Renal cortex interstitium (tissue), 11 donors: ENCODE measurements around the gene SLAMF8. TPM values are rescaled to one million over a fixed set of nuclear protein-coding genes. Genes with fewer than 3 reads are reported as not detected.
A peak's percentile ranks its signal among the peaks of the same experiment; 100 is the strongest.

Experiments used
- DNase-seq, 11 donors: peaks; one replicate each; pipeline ENCODE4 v3.0.0-alpha.2; 2013; ENCODE audit warnings: low read depth in 9 of 11, low spot score in 4 of 11; ENCODE audit errors: extremely low read depth in 1 of 11
- polyA plus RNA-seq, 3 donors: library from polyadenylated mRNA; unstranded; fragments of 120-200 nt; gene quantifications; one replicate each; pipeline ENCODE4 v1.2.1, GENCODE V29; 2013; ENCODE audit not compliant: insufficient read length in 3 of 3

SLAMF8 gene
- polyA plus RNA-seq, 3 donors, result 0.65 to 0.96 (median 0.91) TPM

DNA sequence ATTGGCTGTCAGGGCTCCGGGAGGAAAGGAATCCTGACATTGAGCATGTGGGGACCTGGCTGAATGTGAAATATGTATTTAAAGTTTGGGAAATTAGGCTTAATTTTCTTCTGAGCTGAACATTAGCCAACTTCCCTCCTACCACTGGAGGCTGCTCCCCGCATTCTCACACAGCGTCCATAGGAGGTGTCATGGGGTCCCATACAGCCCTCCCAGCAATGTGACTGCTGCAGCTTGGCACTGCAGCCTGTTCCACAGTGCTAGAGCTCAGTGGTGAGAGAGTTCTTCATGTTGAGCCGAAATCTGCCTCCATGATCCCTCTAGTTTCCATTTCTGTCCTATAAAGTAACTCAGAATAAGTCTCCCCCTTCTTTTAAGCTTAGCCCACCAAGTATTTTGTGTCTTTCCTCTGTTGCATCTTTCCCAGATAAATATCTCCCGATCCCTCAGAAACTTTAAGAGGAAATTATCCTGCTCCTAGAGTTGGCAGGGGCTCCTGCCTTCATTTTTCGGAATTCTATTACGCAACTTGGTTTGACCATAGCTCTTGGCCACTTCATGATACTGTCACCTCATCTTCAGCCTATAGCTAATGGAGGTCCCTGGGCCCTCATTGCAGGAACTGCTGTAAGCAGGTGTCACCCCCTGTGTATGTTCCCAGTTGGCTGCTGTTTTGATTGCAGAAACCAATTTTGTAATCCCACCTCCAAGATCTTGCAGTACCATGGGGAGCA lies 22.6 kb upstream of the SLAMF8 start:
- no peak for DNase-seq

DNA sequence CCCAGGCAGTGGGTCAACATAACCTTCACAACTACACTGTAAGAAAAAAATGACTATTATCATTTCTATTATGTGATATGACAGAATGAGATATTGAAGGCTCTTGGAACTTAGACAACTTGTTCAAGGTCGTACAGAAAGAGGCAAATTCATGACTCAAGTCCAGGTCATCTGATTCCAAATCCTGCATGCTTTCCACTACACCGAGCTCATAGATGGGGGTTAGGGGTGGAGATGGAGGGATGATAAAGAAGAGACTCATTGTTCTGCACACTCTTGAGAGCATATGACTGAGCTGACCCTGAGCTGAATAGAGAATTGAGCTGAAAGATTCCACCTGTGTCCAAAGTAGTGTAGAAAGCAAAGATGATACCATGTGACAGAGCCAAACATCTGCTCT lies 21.7 kb upstream of the SLAMF8 start:
- DNase-seq, result no peak

DNA sequence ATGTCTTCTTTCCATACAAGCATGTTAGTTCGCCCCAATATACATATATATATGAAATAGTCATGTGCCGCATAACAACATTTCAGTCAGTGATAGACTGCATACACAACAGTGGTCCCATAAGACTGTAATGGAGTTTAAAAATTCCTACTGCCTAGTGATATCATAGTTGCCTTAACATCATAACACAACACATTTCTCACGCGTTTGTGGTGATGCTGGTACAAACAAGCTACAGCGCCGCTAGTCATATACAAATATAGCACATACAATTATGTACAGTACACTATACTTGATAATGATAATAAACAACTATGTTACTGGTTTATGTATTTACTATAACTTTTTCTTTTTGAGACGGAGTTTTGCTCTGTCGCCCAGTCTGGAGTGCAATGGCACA lies 10.7 kb upstream of the SLAMF8 start:
- DNase-seq, result no peak

DNA sequence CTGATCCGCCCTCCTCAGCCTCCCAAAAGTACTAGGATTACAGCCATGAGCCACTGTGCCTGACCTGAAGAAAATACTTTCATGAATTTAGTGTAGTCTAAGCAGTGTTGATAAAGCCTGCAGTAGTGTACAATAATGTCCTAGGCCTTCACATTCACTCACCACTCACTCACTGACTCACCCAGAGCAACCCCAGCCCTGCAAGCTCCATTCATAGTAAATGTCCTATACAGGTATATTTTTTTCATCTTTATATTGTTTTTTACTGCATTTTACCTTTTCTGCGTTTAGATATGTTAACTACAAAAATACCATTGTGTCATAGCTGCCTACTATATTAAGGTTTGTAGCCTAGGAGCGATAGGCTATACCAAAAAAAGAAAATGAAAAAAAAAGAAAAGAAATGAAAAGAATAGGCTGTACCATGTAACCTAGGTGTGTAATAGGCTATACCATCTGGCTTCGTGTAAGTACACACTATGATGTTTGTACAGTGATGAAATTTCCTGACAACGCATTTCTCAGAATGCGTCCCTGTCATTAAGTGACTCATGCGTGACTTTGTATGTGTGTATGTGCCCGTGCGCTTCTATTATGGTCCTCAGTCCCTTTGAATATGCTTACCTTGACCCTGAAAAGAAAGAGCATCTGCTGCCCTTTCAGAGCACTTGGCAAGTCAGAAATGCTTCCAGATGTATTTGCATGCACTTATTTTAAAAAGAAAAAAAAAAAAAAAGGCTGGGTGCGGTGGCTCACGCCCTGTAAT lies 9.2 kb upstream of the SLAMF8 start:
- peak in 1 of 11 donors; percentile 21 for DNase-seq

DNA sequence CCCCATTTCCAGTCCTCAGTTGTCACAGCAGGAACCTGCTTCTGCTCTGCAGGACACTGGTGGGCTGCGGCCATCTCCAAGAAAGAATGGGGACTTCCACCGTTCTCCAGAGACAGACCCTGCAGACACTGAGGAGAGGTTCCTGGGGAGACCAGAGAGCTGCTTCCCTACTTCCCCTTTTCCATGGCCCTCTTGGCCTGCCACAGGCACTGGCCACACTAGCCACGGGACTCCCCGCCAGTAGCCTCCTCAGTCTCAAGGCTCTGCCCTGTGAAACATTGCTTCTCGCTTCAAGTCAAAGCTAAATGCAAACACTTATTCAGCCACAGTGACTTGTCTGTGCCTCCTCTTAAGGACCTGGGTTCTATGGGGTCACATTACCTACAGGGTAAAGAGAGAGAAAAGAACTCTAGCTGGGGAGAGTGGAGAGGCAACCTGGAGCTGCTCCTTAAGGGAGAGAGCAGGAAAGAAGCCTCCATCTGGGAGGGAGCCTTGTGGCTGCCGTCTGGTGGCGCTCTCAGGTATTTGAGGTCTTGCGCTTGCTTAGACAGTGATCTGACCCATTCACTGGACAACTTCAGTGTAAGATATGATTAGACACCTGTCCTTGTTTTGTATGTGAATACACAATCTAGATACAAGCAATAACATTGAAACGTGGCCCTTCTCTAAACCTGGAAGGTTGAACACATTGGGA lies 5.4 kb upstream of the SLAMF8 start:
- DNase-seq, result no peak

DNA sequence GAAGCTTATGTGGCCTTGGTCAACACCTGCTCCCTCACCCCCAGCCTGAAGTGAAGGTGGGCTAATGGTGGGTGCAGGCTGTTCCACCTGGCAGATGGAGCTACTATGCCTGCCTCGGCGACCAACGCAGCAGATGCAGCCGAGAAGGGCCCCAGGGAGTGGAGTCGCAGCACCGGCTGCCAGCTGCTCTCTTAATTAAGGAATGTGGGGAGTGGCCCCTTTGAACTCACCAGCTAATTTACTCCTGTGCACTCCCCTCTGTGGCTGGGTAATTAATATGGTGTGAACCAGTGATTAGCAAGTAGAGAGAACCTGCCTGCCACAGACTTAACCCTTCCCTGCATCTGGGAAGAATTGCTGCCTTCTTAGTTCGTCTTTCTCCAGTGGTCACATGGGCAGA lies 3.3 kb upstream of the SLAMF8 start:
- DNase-seq, result peak in 6 of 11 donors; percentile 10 to 70 (median 41)

DNA sequence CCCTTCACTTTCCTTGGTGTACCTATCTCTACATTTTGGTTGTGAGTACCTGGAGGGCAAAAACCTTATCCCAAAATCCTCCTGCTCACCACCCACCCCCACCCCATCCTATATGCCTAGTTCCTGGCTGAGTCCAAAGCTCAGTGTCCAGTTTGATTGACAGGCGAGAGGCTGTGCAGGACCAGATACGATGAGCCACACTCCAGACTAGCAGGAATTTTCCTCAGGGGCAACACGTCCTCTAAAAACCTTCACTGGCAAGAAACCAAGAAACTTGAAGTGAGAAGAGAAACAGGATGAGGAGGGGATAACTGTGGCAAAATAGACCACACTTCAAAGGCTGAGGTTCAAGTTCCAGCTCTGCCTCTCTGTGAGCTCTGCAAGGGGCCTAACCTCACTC lies 1.1 kb upstream of the SLAMF8 start:
- DNase-seq, result no peak

DNA sequence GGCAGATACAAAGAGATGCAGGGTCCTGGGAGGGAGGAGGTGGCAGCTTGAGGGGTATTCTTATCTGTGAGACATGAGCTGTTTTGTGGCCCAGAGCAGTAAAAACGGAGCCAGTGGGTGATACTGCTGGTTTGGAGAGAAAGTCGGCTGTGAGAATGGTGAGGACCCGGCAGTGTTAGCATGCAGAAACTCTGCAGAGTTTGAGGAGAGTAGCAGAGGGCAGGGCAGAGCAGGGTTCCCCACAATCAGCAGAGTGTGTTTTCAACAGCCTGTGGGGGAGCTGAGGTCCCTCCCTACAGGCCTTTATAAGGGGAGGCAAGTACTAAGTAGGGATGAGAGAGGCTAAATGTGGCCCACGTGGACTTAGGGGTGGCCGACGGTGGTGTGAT lies 423 bp downstream of the SLAMF8 start:
- no peak for DNase-seq

DNA sequence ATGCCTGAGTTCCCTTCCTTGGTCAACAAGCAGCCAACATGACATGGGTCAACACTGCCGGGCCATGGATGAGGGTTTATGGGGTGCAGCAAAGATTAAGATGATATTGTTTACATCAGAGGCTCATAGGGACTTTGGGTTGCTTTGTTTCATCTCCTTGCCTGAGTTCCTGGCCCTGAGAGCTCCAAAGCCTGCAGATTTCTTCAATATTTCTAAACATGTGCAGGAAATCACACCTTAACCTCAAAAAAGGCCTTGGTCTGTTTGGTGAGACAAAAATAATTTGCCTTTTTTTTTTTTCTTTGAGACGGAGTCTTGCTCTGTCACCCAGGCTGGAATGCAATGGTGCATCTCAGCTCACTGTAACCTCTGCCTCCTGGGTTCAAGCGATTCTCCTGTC lies 876 bp downstream of the SLAMF8 start:
- no peak for DNase-seq

DNA sequence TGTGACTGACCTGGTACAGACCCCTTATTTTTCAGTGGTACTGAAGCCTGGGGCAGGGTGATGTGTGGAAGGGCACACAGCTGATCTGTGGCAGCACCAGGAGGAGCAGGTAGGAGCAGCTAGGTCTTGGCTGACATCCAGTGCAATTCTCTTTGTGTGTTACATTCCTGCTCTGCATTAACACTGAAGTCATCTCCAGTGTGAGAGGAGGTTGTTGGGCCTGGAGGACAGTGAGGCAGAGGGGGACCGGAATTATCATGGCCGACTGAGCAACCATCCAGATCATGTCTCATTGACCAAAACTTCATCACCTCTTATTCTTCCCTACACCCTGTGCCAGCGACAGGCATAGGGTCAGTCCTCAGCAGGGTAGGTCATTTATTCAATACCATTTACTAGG lies 1.5 kb downstream of the SLAMF8 start:
- no peak for DNase-seq

DNA sequence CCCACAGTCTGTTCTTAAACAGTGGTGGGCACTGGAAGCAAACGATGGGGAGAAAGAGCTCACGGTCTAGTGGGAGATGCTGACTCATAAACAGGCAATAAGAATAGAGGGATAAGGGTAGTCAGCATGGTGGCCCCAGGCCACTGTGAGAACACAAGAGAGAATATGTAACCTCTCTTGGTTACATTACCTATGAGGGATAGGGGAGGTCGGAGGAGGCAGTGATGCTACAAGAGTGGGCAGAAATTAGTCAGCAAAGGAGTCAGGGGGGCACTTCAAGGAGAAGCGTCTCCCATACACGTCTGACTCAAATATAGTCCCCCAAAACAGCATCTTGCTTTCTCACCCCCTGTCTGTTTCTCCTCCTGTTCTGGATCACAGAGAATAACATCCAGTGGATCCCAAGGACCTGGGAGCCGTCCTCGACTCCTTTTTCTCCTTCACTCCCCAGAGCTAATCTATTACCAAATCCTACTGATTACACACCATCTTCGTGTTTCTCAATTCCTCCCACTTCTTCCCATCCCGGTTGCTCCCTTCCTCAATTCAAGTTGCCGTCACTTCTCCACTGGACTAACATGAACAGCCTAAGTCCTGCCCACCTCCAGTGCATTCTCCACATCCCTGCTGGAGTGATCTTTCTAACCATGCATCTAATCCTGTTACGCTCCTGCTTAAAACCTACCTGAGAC lies 2.1 kb downstream of the SLAMF8 start:
- no peak for DNase-seq

DNA sequence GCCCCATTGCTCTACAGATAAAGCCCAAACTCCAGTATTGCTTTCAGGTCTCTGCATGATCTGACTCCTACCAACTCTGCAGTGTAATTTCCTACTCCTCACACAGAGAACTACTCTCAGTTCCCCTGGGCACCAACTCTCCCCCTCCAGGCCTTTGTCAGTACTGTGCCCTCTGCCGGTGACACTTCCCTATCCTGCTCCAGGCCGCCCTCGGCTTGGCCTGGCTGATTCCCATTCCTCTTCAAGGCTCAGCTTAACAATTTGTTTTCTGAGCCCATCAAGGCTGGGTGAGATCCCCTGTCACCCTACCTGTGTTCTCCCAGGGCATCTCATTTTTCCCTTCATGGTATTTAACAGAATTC lies 2.6 kb downstream of the SLAMF8 start:
- peak in 1 of 11 donors; percentile 24 for DNase-seq

DNA sequence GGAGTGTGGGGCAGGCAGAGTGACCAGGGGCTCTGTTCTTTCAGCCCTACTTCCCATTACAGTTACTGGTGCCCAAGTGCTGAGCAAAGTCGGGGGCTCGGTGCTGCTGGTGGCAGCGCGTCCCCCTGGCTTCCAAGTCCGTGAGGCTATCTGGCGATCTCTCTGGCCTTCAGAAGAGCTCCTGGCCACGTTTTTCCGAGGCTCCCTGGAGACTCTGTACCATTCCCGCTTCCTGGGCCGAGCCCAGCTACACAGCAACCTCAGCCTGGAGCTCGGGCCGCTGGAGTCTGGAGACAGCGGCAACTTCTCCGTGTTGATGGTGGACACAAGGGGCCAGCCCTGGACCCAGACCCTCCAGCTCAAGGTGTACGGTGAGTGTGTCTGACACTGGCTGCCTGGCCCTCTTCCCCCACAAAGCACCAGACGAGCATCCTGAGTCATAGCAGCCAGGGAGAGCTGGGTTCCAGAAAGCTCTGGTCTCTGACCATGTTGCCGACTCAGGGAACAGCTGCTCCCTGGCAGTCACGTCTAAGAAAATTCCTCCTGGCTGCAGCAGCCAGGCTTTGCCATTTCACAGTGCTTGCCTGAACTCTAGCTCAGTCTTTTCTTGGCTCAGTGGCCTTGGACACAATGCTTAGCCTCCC lies 3.3 kb downstream of the SLAMF8 start:
- DNase-seq, result no peak

DNA sequence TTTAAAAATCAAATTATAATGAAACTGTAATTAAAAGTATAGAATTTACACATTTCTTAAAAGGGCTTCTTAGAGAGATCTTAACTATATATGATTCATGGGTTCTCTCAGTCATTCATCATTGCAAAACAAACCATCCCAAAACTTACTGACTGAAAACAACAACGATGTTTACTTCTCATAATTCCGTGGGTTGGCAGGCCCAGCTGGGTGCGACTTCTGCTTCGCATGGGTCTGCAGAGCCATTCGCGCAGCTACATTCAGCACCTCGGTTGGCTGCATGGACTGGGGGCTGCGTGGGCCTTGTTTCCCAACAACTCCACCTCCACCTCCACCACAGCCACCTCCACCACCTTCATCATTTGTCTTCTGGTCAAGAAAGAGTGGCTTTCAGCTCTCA lies 4.0 kb downstream of the SLAMF8 start:
- no peak for DNase-seq

DNA sequence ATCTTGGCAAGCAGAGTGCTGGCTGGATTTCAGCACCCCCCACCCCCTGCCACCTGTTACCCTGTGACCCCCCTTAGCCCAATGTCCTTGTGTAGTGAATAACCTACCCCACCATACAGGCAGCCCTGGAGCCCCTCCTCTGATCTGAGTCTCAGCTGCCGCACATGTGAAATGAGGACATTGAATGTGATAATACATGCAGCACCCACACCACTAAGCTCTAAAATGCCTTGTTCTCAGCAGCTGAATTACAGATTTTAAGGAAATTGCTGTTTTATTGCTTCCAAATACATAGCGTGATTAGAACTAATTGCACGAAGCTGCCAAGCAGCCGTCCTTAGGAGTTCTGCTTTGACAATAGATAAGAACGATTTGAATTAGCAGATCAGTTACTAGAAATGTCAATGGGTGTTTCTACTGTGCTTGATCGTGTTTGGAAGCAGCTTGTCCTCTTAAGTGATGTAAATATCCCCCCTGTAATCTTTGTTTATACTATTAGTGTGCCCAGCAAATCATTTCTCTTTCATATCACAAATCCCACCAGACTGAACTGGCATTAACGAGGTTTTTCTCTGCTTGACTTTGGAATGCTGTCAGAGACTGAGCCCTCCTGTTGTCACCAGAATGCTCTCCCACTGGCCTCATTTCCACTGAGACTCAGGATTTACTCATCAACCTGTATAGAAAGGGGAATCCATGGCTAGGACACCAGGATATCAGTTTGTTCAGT lies 4.9 kb downstream of the SLAMF8 start:
- DNase-seq, result no peak

DNA sequence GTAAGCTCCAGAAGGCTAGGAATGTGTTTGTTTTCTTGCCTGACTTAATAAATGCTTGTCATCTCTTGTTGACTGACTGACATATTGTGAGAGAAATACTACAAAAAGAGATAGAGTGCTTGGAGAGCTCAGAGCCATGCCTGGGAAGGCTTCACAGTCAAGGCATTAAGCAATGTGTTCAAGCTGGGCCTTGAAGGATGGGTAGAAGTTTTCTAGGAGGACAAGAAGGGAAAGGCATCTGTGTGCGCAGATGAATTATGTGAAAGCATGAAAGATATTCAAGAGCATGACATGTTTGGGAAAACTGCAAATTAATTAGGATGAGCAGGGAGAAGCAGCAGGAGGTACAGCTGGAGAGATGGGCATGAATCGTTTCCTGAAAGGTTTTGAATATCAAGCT lies 5.6 kb downstream of the SLAMF8 start:
- DNase-seq, result no peak

DNA sequence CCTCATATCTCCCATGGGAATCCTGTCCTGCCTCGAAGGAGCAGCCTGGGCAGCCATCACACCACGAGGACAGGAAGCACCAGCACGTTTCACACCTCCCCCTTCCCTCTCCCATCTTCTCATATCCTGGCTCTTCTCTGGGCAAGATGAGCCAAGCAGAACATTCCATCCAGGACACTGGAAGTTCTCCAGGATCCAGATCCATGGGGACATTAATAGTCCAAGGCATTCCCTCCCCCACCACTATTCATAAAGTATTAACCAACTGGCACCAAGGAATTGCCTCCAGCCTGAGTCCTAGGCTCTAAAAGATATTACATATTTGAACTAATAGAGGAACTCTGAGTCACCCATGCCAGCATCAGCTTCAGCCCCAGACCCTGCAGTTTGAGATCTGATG lies 8.7 kb downstream of the SLAMF8 start:
- DNase-seq, result no peak

DNA sequence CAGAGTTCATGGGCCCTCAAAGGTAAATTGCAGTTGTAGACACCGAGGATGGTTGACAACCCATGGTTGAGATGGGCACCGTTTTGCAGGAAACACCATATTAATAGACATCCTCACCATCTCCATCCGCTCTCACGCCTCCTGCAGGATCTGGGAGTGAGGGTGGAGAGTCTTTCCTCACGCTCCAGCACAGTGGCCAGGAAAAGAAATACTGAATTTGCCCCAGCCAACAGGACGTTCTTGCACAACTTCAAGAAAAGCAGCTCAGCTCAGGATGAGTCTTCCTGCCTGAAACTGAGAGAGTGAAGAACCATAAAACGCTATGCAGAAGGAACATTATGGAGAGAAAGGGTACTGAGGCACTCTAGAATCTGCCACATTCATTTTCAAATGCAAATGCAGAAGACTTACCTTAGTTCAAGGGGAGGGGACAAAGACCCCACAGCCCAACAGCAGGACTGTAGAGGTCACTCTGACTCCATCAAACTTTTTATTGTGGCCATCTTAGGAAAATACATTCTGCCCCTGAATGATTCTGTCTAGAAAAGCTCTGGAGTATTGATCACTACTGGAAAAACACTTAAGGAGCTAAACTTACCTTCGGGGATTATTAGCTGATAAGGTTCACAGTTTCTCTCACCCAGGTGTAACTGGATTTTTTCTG lies 9.3 kb downstream of the SLAMF8 start:
- no peak for DNase-seq
